Stomach (tissue), 9 donors: ENCODE measurements around the gene CD36. TPM values are rescaled to one million over a fixed set of nuclear protein-coding genes. Genes with fewer than 3 reads are reported as not detected.

ENCODE experiments used
- DNase-seq, 2 donors: peaks; one replicate each; pipeline versions ENCODE4 v3.0.0 to v3.0.0-alpha.2; 2013 to 2019
- H3K27ac ChIP-seq, 5 donors: fragments of 200-600 bp in 4 of 5; sonication (generic) in 4 of 5; one replicate each; pipeline ENCODE4 v1.5.1; 2013 to 2019; ENCODE audit warnings: mild to moderate bottlenecking in 1 of 5, moderate library complexity in 1 of 5
- H3K27me3 ChIP-seq, 3 donors: fragments of 200-600 bp; sonication (generic); one replicate each; pipeline ENCODE4 v1.5.1; 2017 to 2019; ENCODE audit warnings: mixed run types in 1 of 3
- H3K36me3 ChIP-seq, 4 donors: fragments of 200-600 bp; sonication (generic); 1 replicate in 3 of 4; 2 replicates in 1 of 4; pipeline ENCODE4 v1.5.1; 2016 to 2019
- H3K4me1 ChIP-seq, 4 donors: fragments of 200-600 bp; sonication (generic); one replicate each; pipeline ENCODE4 v1.5.1; 2016 to 2019
- H3K4me3 ChIP-seq, 4 donors: fragments of 200-600 bp; sonication (generic) in 3 of 4; one replicate each; pipeline ENCODE4 v1.5.1; 2016 to 2019; ENCODE audit warnings: mild to moderate bottlenecking in 1 of 4
- H3K9me3 ChIP-seq, 4 donors: fragments of 200-600 bp; sonication (generic); one replicate each; pipeline ENCODE4 v1.5.1; 2016 to 2019
- CTCF ChIP-seq, 7 experiments: fragments of 450-650 bp in 4 of 7; fragments of 200-600 bp in 3 of 7; sonication (generic) in 3 of 7; IDR thresholded peaks; one replicate each; pipeline ENCODE4 v1.5.1; 2016 to 2019; ENCODE audit warnings: antibody characterized with exemption in 7 of 7, control low read depth in 2 of 7, mild to moderate bottlenecking in 1 of 7
- EP300 ChIP-seq: sonication (generic); formaldehyde crosslinking; IDR thresholded peaks from one replicate; pipeline ENCODE4 v1.6.1; 2017; ENCODE audit warnings: antibody characterized with exemption
- POLR2A ChIP-seq, 4 donors: fragments of 450-650 bp; IDR thresholded peaks; one replicate each; pipeline ENCODE4 v1.6.1; 2016; ENCODE audit warnings: antibody characterized with exemption in 4 of 4, control low read depth in 2 of 4, mild to moderate bottlenecking in 1 of 4, moderate library complexity in 1 of 4
- POLR2AphosphoS5 ChIP-seq, 3 donors: sonication (generic); formaldehyde crosslinking; IDR thresholded peaks; one replicate each; pipeline ENCODE4 v1.6.1; 2016; ENCODE audit warnings: antibody characterized with exemption in 3 of 3
- WGBS, 5 donors: extraction: QIAGEN DNeasy Blood & Tissue Kit in 3 of 5; methylation state at CpG; one replicate each; pipeline versions ENCODE4 v1.1.5 to v1.1.7; 2013 to 2018; 5-methylcytosine and 5-hydroxymethylcytosine counted together
- intact Hi-C: fragments of 100-400 bp; cut with DNase I; formaldehyde crosslinking; loops from one replicate; pipeline ENCODE4 v1.15.1; 2023; ENCODE audit warnings: low total_unique reads
- polyA plus RNA-seq, 3 donors: library from polyadenylated mRNA; stranded (reverse); fragments of 200-250 nt; gene quantifications; one replicate each; pipeline ENCODE4 v1.2.3, GENCODE V29; 2013
- total RNA-seq, 5 donors: library from RNA; depleted of rRNA; stranded (reverse); fragments of >200 nt; gene quantifications; one replicate each; pipeline versions ENCODE4 v1.1.0 to v1.2.3, GENCODE V29; 2014 to 2016
- donor health status: healthy with polysubstance abuse.
- donor health status: Bipolar disorder and iron deficiency.
- donor health status: healthy.

CD36 gene
- total and polyA plus RNA-seq, 8 donors: 5.5 to 346 (median 33.5) TPM

- H3K9me3 ChIP-seq: no peaks in the 10 kb centered on the region
- DNase-seq: no peak
- H3K36me3 ChIP-seq: no peaks in the 10 kb centered on the region
- no peaks in the 10 kb centered on the region for H3K27me3 ChIP-seq
- H3K4me3 ChIP-seq: no peak overlapping the region
- 46 to 87% (median 80%) methylated on average over 2 of the region's 2 CpGs for WGBS, 5 donors
- H3K4me1 ChIP-seq: no peaks in the 10 kb centered on the region
- H3K27ac ChIP-seq: no peak overlapping the region
- no peak for TF ChIP-seq POLR2AphosphoS5 (IDR thresholded peaks at IDR 0.05)
- no peak for TF ChIP-seq CTCF (IDR thresholded peaks at IDR 0.05)
- TF ChIP-seq POLR2A (IDR thresholded peaks at IDR 0.05): no peak
- TF ChIP-seq EP300: no peak
- intact Hi-C loops: no loop called here
Observed at GRCh38 chr7:80650030-80650429, 11.6 kb downstream of the CD36 start.

GRCh38 chr7:80651471-80651870 is 13.0 kb downstream of the CD36 start:
- no peak overlapping the region for H3K4me3 ChIP-seq
- no peak overlapping the region for H3K27ac ChIP-seq
- TF ChIP-seq POLR2A (IDR thresholded peaks at IDR 0.05): no peak
- H3K36me3 ChIP-seq: no peaks in the 10 kb centered on the region
- no peak for DNase-seq
- H3K27me3 ChIP-seq: no peaks in the 10 kb centered on the region
- no peaks in the 10 kb centered on the region for H3K9me3 ChIP-seq
- intact Hi-C loops: no loop called here
- WGBS, 5 donors: 89 to 97% (median 95%) methylated on average over 5 of the region's 5 CpGs
- no peaks in the 10 kb centered on the region for H3K4me1 ChIP-seq

- Histone ChIP-seq H3K36me3 (no peaks in the 10 kb centered on the region), H3K9me3 (no peaks in the 10 kb centered on the region), H3K27ac (no peak overlapping the region), H3K27me3 (no peaks in the 10 kb centered on the region), H3K4me3 (no peak overlapping the region), H3K4me1 (no peaks in the 10 kb centered on the region)
- no peak for DNase-seq
- intact Hi-C loops: no loop called here
- TF ChIP-seq CTCF (IDR thresholded peaks at IDR 0.05) (no peak), POLR2AphosphoS5 (IDR thresholded peaks at IDR 0.05) (no peak), EP300 (no peak), POLR2A (IDR thresholded peaks at IDR 0.05) (no peak)
- 85 to 99% (median 94%) methylated on average over 1 of the region's 1 CpG for WGBS, 5 donors
Observed at GRCh38 chr7:80653244-80653643, 14.8 kb downstream of the CD36 start.

GRCh38 chr7:80654887-80655340 is 16.5 kb downstream of the CD36 start:
- Histone ChIP-seq H3K36me3 (no peaks in the 10 kb centered on the region), H3K4me3 (no peak overlapping the region), H3K9me3 (no peaks in the 10 kb centered on the region), H3K27me3 (no peaks in the 10 kb centered on the region), H3K4me1 (peaks cover 0 to 4% (median 0%) of the 10 kb centered on the region in 4 donors), H3K27ac (peak overlapping the region in 1 of 5 donors; percentile 1)
- no peak for TF ChIP-seq POLR2AphosphoS5 (IDR thresholded peaks at IDR 0.05)
- TF ChIP-seq CTCF (IDR thresholded peaks at IDR 0.05): no peak
- TF ChIP-seq EP300: no peak
- TF ChIP-seq POLR2A (IDR thresholded peaks at IDR 0.05): no peak
- intact Hi-C loops: no loop called here
- 31 to 69% (median 42%) methylated on average over 2 of the region's 2 CpGs for WGBS, 5 donors
- no peak for DNase-seq

GRCh38 chr7:80656029-80656428 is 17.6 kb downstream of the CD36 start:
- no peak overlapping the region for H3K27ac ChIP-seq
- H3K4me3 ChIP-seq: no peak overlapping the region
- intact Hi-C loops: no loop called here
- WGBS, 5 donors: 85 to 92% (median 87%) methylated on average over 4 of the region's 4 CpGs
- H3K36me3 ChIP-seq: no peaks in the 10 kb centered on the region
- H3K4me1 ChIP-seq: peaks cover 0 to 4% (median 0%) of the 10 kb centered on the region in 4 donors
- no peaks in the 10 kb centered on the region for H3K9me3 ChIP-seq
- no peak for DNase-seq
- TF ChIP-seq POLR2A (IDR thresholded peaks at IDR 0.05): no peak
- no peak for TF ChIP-seq EP300
- no peak for TF ChIP-seq CTCF (IDR thresholded peaks at IDR 0.05)
- TF ChIP-seq POLR2AphosphoS5 (IDR thresholded peaks at IDR 0.05): no peak
- H3K27me3 ChIP-seq: no peaks in the 10 kb centered on the region
